Measurements from ENCODE around the gene EEPD1.

EEPD1 gene

DNA sequence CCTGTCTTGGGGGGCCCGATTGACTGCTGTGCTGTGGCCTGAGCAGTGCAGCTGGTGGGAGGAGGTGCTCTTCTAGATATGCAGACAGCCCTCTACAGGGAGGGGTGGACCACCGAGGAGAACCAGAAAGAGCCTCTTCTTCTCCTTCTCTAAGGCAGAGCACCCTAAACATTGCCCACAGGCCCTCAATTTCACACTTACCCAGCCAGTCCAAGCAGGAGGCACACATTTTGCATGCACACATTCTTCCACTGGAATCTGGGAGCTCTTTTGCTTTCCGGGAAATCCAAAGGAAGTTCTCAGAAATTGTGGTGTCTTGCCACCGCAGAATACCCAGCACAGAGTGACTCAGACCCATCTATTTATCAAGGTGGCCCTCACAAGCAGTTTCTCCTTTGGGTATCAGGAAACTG, 45.8 kb downstream of the EEPD1 start (continued):
- TF ChIP-seq, protein P1, sequence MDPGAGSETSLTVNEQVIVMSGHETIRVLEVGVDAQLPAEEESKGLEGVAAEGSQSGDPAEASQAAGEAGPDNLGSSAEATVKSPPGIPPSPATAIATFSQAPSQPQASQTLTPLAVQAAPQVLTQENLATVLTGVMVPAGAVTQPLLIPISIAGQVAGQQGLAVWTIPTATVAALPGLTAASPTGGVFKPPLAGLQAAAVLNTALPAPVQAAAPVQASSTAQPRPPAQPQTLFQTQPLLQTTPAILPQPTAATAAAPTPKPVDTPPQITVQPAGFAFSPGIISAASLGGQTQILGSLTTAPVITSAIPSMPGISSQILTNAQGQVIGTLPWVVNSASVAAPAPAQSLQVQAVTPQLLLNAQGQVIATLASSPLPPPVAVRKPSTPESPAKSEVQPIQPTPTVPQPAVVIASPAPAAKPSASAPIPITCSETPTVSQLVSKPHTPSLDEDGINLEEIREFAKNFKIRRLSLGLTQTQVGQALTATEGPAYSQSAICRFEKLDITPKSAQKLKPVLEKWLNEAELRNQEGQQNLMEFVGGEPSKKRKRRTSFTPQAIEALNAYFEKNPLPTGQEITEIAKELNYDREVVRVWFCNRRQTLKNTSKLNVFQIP (CRISPR knock-in tag; IDR thresholded peaks at IDR 0.05; ENCODE audit: borderline replicate concordance, low read depth) = no peak
- TF ChIP-seq TOX (CRISPR knock-in tag; IDR thresholded peaks at IDR 0.05; ENCODE audit: borderline replicate concordance) (no peak), ZFP3 (CRISPR knock-in tag; IDR thresholded peaks at IDR 0.05) (no peak), ARNTL (CRISPR knock-in tag; IDR thresholded peaks at IDR 0.05; ENCODE audit: borderline replicate concordance, low read depth) (no peak), ZFP30 (CRISPR knock-in tag; IDR thresholded peaks at IDR 0.05) (no peak), RARB (CRISPR knock-in tag; IDR thresholded peaks at IDR 0.05) (no peak), ZC3H10 (CRISPR knock-in tag; IDR thresholded peaks at IDR 0.05) (no peak), TCF4 (CRISPR knock-in tag; IDR thresholded peaks at IDR 0.05; ENCODE audit: borderline replicate concordance) (no peak), ZNF8 (CRISPR knock-in tag; IDR thresholded peaks at IDR 0.05) (no peak), CSDC2 (CRISPR knock-in tag; IDR thresholded peaks at IDR 0.05) (no peak), BACH2 (CRISPR knock-in tag; IDR thresholded peaks at IDR 0.05; ENCODE audit: borderline replicate concordance) (no peak), ESRRG (CRISPR knock-in tag; IDR thresholded peaks at IDR 0.05) (no peak), ZNF565 (CRISPR knock-in tag; conservative IDR thresholded peaks at IDR 0.05; ENCODE audit: low read depth) (no peak), ISL1 (CRISPR knock-in tag; IDR thresholded peaks at IDR 0.05) (no peak)
- TF ChIP-seq, protein P2, sequence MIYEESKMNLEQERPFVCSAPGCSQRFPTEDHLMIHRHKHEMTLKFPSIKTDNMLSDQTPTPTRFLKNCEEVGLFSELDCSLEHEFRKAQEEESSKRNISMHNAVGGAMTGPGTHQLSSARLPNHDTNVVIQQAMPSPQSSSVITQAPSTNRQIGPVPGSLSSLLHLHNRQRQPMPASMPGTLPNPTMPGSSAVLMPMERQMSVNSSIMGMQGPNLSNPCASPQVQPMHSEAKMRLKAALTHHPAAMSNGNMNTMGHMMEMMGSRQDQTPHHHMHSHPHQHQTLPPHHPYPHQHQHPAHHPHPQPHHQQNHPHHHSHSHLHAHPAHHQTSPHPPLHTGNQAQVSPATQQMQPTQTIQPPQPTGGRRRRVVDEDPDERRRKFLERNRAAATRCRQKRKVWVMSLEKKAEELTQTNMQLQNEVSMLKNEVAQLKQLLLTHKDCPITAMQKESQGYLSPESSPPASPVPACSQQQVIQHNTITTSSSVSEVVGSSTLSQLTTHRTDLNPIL (CRISPR knock-in tag; IDR thresholded peaks at IDR 0.05; ENCODE audit: low read depth) = no peak

GRCh38 chr7:36199329-36199728, 46.3 kb downstream of the EEPD1 start:
- TF ChIP-seq ZFP30 (CRISPR knock-in tag; IDR thresholded peaks at IDR 0.05) (no peak), ZFP3 (CRISPR knock-in tag; IDR thresholded peaks at IDR 0.05) (no peak), ESRRG (CRISPR knock-in tag; IDR thresholded peaks at IDR 0.05) (no peak), BACH2 (CRISPR knock-in tag; IDR thresholded peaks at IDR 0.05; ENCODE audit: borderline replicate concordance) (no peak), ZC3H10 (CRISPR knock-in tag; IDR thresholded peaks at IDR 0.05) (no peak), OSR1 (CRISPR knock-in tag; IDR thresholded peaks at IDR 0.05) (no peak), ZNF8 (CRISPR knock-in tag; IDR thresholded peaks at IDR 0.05) (no peak), RARB (CRISPR knock-in tag; IDR thresholded peaks at IDR 0.05) (no peak), SNAI2 (CRISPR knock-in tag; IDR thresholded peaks at IDR 0.05) (no peak)
- TF ChIP-seq, protein P1 (CRISPR knock-in tag; IDR thresholded peaks at IDR 0.05; ENCODE audit: borderline replicate concordance, low read depth) = no peak
- ATAC-seq = no peak

DNA sequence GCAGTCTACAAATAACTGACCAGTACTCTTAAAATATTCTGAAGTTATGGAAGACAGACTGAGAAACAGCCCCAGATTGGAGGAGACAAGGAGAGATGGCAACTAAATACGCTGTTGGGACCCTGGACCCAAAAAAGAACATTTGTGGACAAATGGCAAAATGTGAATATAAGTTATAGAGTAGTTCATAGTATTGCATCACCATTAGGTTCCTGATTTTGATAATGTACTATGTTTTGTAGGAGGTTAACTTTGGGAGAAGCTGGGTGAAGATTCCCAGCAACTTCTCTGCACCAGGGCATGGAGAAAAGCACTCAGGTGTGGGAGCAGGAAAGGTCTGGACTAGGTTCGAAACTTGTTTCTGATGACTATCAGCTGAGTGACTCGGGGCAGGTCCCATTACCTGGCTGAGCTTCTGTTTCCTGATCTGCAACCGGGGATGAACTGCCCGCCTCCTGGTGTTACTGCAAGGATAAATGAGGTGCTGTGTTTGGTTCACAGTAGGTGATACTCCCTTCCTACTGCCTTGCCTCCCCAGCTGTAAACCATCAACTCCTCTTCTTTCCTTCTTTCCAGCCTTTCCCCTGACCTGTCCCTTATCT, 48.2 kb downstream of the EEPD1 start:
- TF ChIP-seq ZNF70 (CRISPR knock-in tag; IDR thresholded peaks at IDR 0.05) = no peak
- TF ChIP-seq ZFP30 (CRISPR knock-in tag; IDR thresholded peaks at IDR 0.05) = no peak
- no peak for TF ChIP-seq BACH2 (CRISPR knock-in tag; IDR thresholded peaks at IDR 0.05; ENCODE audit: borderline replicate concordance)
- TF ChIP-seq GLIS3 (CRISPR knock-in tag; IDR thresholded peaks at IDR 0.05) = no peak
- TF ChIP-seq ZC3H10 (CRISPR knock-in tag; IDR thresholded peaks at IDR 0.05) = no peak
- no peak for TF ChIP-seq TSHZ2 (CRISPR knock-in tag; IDR thresholded peaks at IDR 0.05)
- no peak for TF ChIP-seq ZNF565 (CRISPR knock-in tag; conservative IDR thresholded peaks at IDR 0.05; ENCODE audit: low read depth)
- no peak for TF ChIP-seq PPARA (CRISPR knock-in tag; IDR thresholded peaks at IDR 0.05; ENCODE audit: borderline replicate concordance)
- TF ChIP-seq ESRRG (CRISPR knock-in tag; IDR thresholded peaks at IDR 0.05) = no peak
- TF ChIP-seq PATZ1 (CRISPR knock-in tag; IDR thresholded peaks at IDR 0.05; ENCODE audit: borderline replicate concordance) = no peak
- TF ChIP-seq TCF4 (CRISPR knock-in tag; IDR thresholded peaks at IDR 0.05; ENCODE audit: borderline replicate concordance) = no peak
- TF ChIP-seq ISL1 (CRISPR knock-in tag; IDR thresholded peaks at IDR 0.05) = no peak
- TF ChIP-seq TOX (CRISPR knock-in tag; IDR thresholded peaks at IDR 0.05; ENCODE audit: borderline replicate concordance) = no peak
- no peak for TF ChIP-seq CSDC2 (CRISPR knock-in tag; IDR thresholded peaks at IDR 0.05)
- TF ChIP-seq ZNF8 (CRISPR knock-in tag; IDR thresholded peaks at IDR 0.05) = no peak
- TF ChIP-seq SNAI2 (CRISPR knock-in tag; IDR thresholded peaks at IDR 0.05) = no peak
- ATAC-seq = no peak

Data from SK-N-SH treated with all-trans-retinoic acid at 6 μM for 48 hours (cell line).